MCF 10A (cell line): ENCODE results near the gene SLC25A13. TPM values are rescaled to one million over a fixed set of nuclear protein-coding genes. Genes with fewer than 3 reads are reported as not detected.

Experiments used
- BruUV-seq: library from RNA; stranded (reverse); fragments of 400-500 nt; replicated peaks from 2 replicates; lab custom pipeline; 2021; lab: Mats Ljungman, UMichigan
- CTCF ChIA-PET: fragments of 300-600 bp; sonication (Branson Sonifier 250); formaldehyde crosslinking; extraction: SDS; loops from one replicate; lab custom pipeline; 2021; ENCODE audit warnings: antibody characterized with exemption, inconsistent platforms; lab: Yijun Ruan, JAX
- POLR2A ChIA-PET: fragments of 300-600, 350-650 bp; sonication (Branson Sonifier 250); formaldehyde crosslinking; extraction: SDS; loops from one replicate; lab custom pipeline; 2020; ENCODE audit warnings: antibody characterized with exemption, inconsistent platforms; lab: Yijun Ruan, JAX
- DNase-seq: peaks from one replicate; pipeline ENCODE4 v3.0.0-alpha.2; 2018; ENCODE audit not compliant: unreplicated experiment
- H3K27ac Mint-ChIP-seq: one replicate; pipeline ENCODE4 v1.8.0; 2022; ENCODE audit warnings: mild to moderate bottlenecking, low read depth, mixed read lengths; ENCODE audit not compliant: unreplicated experiment
- H3K27me3 Mint-ChIP-seq: one replicate; pipeline ENCODE4 v1.8.0; 2022; ENCODE audit warnings: mixed read lengths; ENCODE audit not compliant: insufficient read depth, unreplicated experiment
- H3K36me3 Mint-ChIP-seq: one replicate; pipeline ENCODE4 v1.8.0; 2022; ENCODE audit warnings: mild to moderate bottlenecking, moderate library complexity, mixed read lengths; ENCODE audit not compliant: insufficient read depth, unreplicated experiment
- H3K4me1 Mint-ChIP-seq: one replicate; pipeline ENCODE4 v1.8.0; 2022; ENCODE audit warnings: mixed read lengths; ENCODE audit not compliant: insufficient read depth, unreplicated experiment
- H3K4me3 Mint-ChIP-seq: one replicate; pipeline ENCODE4 v1.8.0; 2022; ENCODE audit warnings: mild to moderate bottlenecking, moderate library complexity, mixed read lengths; ENCODE audit not compliant: unreplicated experiment
- H3K9me3 Mint-ChIP-seq: one replicate; pipeline ENCODE4 v1.8.0; 2022; ENCODE audit warnings: mixed read lengths; ENCODE audit not compliant: unreplicated experiment
- intact Hi-C: fragments of 100-400 bp; cut with micrococcal nuclease; formaldehyde crosslinking; loops from 2 replicates; pipeline ENCODE4 v1.14.1; 2022
- total RNA-seq: library from RNA; stranded (reverse); gene quantifications from 2 replicates; pipeline ENCODE4 v1.2.3, GENCODE V29; 2022
- TF ChIP-seq, protein P1 (sequence below): fragments of 200-600 bp; IDR thresholded peaks from one replicate; pipeline ENCODE4 v1.8.0; 2022; ENCODE audit warnings: antibody characterized with exemption, mild to moderate bottlenecking; ENCODE audit not compliant: unreplicated experiment

Gene SLC25A13
- total RNA-seq, 1 experiment from 2014 or later, result 28.6 TPM

DNA sequence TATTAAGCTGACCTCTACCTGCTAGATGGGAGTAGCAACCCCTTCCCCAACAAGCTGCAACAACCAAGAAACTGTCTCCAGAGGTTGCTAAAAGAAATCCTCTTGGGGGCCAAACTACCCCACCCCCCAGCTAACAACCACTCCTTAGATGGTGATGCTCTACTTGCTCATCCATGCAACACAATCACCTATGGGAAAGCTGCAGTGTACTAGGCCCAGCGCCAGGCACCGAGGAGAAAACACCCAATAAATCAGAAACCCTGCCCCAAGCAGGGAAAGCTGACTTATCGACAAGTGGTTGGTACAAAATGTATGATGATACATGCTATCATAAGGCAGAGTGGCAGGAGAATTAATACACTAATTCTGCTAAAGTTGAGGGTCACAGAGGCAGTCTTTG, 17.3 kb downstream of the SLC25A13 start:
- ChIA-PET POLR2A (interaction anchor here (1.6 to 3.1 kb wide), 3 partner anchors 8 to 16 kb away, joined by 5 to 12 read pairs (median 11); no protein-coding TSS in a partner anchor), CTCF (interaction anchor here (0.6 to 1.1 kb wide), 2 partner anchors 82 to 983 kb away, joined by 3 read pairs; no protein-coding TSS in a partner anchor)

DNA sequence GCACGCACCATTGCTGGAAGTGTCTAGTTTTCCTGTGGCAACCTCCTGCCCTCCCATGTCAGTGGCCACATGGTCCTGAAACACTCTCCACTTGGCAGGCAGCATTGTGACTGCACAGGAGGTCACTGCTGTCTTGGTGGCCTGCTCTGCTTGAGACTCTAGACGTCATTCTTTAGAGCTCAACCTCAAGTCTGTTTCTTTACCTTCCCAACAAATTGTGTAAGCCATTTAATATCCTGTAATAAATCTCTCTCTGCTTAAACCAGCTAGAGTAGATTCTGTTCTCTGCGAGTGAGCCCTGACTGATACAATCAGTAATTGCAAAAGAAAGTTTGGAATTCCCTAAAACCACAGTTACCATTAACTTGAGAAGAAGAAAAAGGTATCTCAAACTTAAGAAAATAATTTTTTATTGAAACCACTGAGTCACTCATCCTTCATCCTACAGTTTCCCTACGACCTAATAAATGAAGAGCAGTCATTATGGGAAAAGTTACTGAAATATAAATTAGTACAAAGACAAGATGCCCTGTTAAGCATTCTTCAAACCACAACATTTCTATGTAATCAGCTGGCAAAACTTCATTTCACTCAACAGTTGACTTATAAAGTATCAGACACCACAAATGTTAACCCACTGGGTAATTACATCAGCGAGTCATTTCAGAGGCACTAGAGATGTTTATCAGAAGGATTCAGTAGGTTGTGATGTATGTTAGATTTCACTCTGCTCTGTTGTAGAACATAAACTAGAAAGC, 18.0 kb downstream of the SLC25A13 start:
- BruUV-seq, result no TSS peak
- intact Hi-C loops, result no loop called here
- Mint-ChIP-seq H3K4me3 (peak overlapping the region; percentile 3), H3K27me3 (no peaks in the 10 kb centered on the region), H3K9me3 (no peaks in the 10 kb centered on the region), H3K27ac (peak overlapping the region; percentile 77), H3K36me3 (peaks cover 11% of the 10 kb centered on the region), H3K4me1 (peaks cover 36% of the 10 kb centered on the region)
- TF ChIP-seq, protein P1, sequence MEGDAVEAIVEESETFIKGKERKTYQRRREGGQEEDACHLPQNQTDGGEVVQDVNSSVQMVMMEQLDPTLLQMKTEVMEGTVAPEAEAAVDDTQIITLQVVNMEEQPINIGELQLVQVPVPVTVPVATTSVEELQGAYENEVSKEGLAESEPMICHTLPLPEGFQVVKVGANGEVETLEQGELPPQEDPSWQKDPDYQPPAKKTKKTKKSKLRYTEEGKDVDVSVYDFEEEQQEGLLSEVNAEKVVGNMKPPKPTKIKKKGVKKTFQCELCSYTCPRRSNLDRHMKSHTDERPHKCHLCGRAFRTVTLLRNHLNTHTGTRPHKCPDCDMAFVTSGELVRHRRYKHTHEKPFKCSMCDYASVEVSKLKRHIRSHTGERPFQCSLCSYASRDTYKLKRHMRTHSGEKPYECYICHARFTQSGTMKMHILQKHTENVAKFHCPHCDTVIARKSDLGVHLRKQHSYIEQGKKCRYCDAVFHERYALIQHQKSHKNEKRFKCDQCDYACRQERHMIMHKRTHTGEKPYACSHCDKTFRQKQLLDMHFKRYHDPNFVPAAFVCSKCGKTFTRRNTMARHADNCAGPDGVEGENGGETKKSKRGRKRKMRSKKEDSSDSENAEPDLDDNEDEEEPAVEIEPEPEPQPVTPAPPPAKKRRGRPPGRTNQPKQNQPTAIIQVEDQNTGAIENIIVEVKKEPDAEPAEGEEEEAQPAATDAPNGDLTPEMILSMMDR, result no peak
- POLR2A ChIA-PET, result interaction anchor here (0.7 to 3.1 kb wide), 5 partner anchors 9 to 85 kb away, joined by 3 to 12 read pairs (median 3); no protein-coding TSS in a partner anchor
- DNase-seq, result no peak
- CTCF ChIA-PET, result interaction anchor here (0.6 kb wide), 1 partner anchor 30 kb away, joined by 3 read pairs; no protein-coding TSS in a partner anchor

More for the DNA sequence above, 17.3 kb downstream of the SLC25A13 start:
- TF ChIP-seq, protein P1, result no peak
- no peaks in the 10 kb centered on the region for H3K9me3 Mint-ChIP-seq
- peaks cover 38% of the 10 kb centered on the region for H3K4me1 Mint-ChIP-seq
- peak; percentile 39 for DNase-seq
- BruUV-seq, result no TSS peak
- peaks cover 17% of the 10 kb centered on the region for H3K36me3 Mint-ChIP-seq
- H3K27me3 Mint-ChIP-seq, result no peaks in the 10 kb centered on the region
- intact Hi-C loops, result no loop called here
- H3K27ac Mint-ChIP-seq, result peak overlapping the region; percentile 77
- no peak overlapping the region for H3K4me3 Mint-ChIP-seq

DNA sequence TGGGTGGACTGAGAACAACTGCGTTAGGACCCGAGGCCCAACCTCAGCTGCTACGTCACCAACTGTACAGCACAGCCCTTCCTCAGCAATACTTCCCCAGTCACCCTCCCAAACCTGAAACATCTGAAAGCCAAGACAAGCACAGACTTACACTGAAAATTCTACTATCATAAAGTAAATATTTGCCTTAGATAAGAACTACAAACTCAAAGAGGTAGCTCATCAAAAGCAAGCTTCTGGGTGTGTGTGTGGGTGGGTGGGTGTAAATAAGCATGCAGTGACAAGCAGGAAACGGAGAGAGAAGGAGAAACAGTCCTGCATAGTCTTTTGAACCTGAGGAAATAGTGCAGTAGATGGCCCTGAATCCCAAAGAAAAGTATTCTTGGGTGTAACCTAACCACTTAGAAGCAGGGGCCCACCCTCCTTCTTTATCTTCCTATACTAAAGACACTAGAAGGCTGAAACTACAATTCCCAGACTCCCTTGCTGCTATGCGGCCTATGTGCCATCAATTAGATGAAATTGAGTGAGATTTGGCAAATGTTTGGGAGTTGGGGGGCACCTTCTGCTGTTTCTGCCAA, 18.7 kb downstream of the SLC25A13 start:
- H3K36me3 Mint-ChIP-seq, result peaks cover 10% of the 10 kb centered on the region
- BruUV-seq, result no TSS peak
- no peak for DNase-seq
- peaks cover 36% of the 10 kb centered on the region for H3K4me1 Mint-ChIP-seq
- H3K4me3 Mint-ChIP-seq, result no peak overlapping the region
- peak overlapping the region; percentile 77 for H3K27ac Mint-ChIP-seq
- no peaks in the 10 kb centered on the region for H3K9me3 Mint-ChIP-seq
- ChIA-PET CTCF (interaction anchor here (0.7 kb wide), 1 partner anchor 112 kb away, joined by 3 read pairs; no protein-coding TSS in a partner anchor), POLR2A (interaction anchor here (0.7 to 3.1 kb wide), 6 partner anchors 9 to 84 kb away, joined by 3 to 12 read pairs (median 3); no protein-coding TSS in a partner anchor)
- intact Hi-C loops, result no loop called here
- H3K27me3 Mint-ChIP-seq, result no peaks in the 10 kb centered on the region
- TF ChIP-seq, protein P1, result no peak

DNA sequence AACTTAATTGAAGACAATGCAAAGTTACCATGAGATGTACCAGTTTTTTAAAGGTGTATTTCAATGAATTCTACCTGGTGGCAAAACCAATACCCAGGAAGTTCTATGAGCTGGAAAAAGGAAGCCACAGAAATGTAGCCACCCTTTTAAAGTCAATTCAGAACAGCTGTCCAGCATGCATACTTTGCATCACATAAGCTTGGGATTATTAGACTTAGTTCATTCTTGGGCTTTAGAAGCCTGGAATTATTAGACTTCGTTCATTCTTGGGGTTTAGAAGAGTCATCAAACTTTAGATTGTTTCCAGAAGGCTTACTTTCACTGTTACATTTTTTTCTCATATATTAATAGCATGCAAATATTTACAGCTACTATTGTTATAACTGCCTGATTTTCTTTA, 20.9 kb downstream of the SLC25A13 start:
- TF ChIP-seq, protein P1, result no peak
- no peaks in the 10 kb centered on the region for H3K27me3 Mint-ChIP-seq
- no peak for DNase-seq
- CTCF ChIA-PET, result interaction anchor here (0.6 kb wide), 1 partner anchor 19 kb away, joined by 3 read pairs; no protein-coding TSS in a partner anchor
- no peak overlapping the region for H3K27ac Mint-ChIP-seq
- POLR2A ChIA-PET, result interaction anchor here (0.6 kb wide), 1 partner anchor 11 kb away, joined by 3 read pairs; no protein-coding TSS in a partner anchor
- peaks cover 13% of the 10 kb centered on the region for H3K36me3 Mint-ChIP-seq
- no TSS peak for BruUV-seq
- H3K9me3 Mint-ChIP-seq, result no peaks in the 10 kb centered on the region
- H3K4me1 Mint-ChIP-seq, result peaks cover 30% of the 10 kb centered on the region
- no peak overlapping the region for H3K4me3 Mint-ChIP-seq
- intact Hi-C loops, result no loop called here
